ENCODE data around the gene HOMER3.

The HOMER3 gene

GRCh38 chr19:18895038-18895823 is 45.8 kb downstream of the HOMER3 start:
- Mint-ChIP-seq H3K27me3 (peaks cover 33% of the 10 kb centered on the region), H3K27ac (no peak overlapping the region), H3K4me1 (ENCODE audit: low read depth) (peaks cover 6% of the 10 kb centered on the region), H3K36me3 (ENCODE audit: low read depth) (peaks cover 16% of the 10 kb centered on the region), H3K4me3 (peak overlapping the region; percentile 67), H3K9me3 (no peaks in the 10 kb centered on the region)
- DNase-seq = no peak

- DNase-seq = no peak
- Mint-ChIP-seq H3K9me3 (no peaks in the 10 kb centered on the region), H3K36me3 (ENCODE audit: low read depth) (peaks cover 9% of the 10 kb centered on the region), H3K27me3 (peaks cover 33% of the 10 kb centered on the region), H3K4me1 (ENCODE audit: low read depth) (peaks cover 6% of the 10 kb centered on the region), H3K4me3 (no peak overlapping the region), H3K27ac (no peak overlapping the region)
These were observed 46.6 kb downstream of the HOMER3 start for GRCh38 chr19:18894254-18895037.

DNA sequence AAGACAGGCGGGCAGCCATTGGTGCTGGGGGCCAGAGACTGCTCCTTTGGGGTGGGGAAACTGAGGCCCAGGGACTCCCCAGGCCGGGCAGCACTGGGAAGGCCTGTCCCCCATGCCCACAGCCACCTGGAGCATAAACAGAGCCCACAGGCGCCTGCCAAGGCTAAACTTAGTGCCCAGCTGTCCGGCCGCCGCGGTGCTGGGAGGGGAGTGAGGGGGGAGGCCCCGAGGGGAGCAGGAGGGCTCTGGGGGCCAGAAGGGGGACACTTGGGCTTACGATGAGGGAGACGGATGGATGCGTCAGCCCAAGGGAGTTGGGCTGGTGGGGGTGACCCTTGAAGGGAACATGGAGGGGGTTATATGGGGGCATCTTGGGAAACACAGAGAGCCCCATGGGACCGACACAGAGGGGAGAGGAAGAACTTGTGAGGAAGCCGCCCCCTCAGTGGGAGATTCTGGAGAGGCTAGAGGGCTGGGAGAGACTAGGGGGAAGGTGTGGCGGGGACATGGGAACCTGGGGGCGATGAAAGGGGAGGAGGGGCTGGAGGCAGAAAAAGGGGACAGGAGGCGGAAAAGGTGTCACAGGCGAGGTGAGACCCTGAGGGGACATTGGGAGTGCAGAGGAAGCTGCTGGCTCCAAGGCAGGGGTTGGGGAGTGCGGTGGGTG is 47.3 kb downstream of the HOMER3 start:
- Mint-ChIP-seq H3K4me3 (no peak overlapping the region), H3K36me3 (ENCODE audit: low read depth) (peaks cover 2% of the 10 kb centered on the region), H3K9me3 (no peaks in the 10 kb centered on the region), H3K27me3 (peaks cover 33% of the 10 kb centered on the region), H3K4me1 (ENCODE audit: low read depth) (peaks cover 6% of the 10 kb centered on the region), H3K27ac (no peak overlapping the region)
- DNase-seq = no peak

GRCh38 chr19:18889949-18890745 is 50.9 kb downstream of the HOMER3 start:
- Mint-ChIP-seq H3K4me3 (no peak overlapping the region), H3K27me3 (peaks cover 22% of the 10 kb centered on the region), H3K36me3 (ENCODE audit: low read depth) (no peaks in the 10 kb centered on the region), H3K9me3 (no peaks in the 10 kb centered on the region), H3K4me1 (ENCODE audit: low read depth) (no peaks in the 10 kb centered on the region), H3K27ac (no peak overlapping the region)
- DNase-seq = no peak

DNA sequence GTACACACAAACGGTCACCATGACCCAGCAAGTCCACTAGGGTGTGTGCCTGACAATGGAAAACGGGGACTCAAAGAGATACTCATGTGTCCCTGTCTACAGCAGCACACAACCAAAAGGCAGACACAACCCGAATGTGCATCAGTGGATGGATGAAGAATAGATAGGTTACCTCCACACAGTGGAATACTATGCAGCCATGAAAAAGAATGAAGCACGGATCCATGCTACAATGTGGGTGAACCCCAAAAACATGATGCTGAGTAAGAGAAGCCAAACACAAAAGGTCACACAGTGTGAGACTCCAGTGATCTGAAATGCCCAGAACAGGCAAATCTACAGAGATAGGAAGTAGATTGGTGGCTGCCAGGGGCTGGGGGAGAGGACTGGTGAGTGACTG is 54.0 kb downstream of the HOMER3 start:
- Mint-ChIP-seq H3K4me3 (no peak overlapping the region), H3K27me3 (peaks cover 8% of the 10 kb centered on the region), H3K27ac (no peak overlapping the region), H3K9me3 (no peaks in the 10 kb centered on the region), H3K4me1 (ENCODE audit: low read depth) (no peaks in the 10 kb centered on the region), H3K36me3 (ENCODE audit: low read depth) (no peaks in the 10 kb centered on the region)
- DNase-seq = no peak

DNA sequence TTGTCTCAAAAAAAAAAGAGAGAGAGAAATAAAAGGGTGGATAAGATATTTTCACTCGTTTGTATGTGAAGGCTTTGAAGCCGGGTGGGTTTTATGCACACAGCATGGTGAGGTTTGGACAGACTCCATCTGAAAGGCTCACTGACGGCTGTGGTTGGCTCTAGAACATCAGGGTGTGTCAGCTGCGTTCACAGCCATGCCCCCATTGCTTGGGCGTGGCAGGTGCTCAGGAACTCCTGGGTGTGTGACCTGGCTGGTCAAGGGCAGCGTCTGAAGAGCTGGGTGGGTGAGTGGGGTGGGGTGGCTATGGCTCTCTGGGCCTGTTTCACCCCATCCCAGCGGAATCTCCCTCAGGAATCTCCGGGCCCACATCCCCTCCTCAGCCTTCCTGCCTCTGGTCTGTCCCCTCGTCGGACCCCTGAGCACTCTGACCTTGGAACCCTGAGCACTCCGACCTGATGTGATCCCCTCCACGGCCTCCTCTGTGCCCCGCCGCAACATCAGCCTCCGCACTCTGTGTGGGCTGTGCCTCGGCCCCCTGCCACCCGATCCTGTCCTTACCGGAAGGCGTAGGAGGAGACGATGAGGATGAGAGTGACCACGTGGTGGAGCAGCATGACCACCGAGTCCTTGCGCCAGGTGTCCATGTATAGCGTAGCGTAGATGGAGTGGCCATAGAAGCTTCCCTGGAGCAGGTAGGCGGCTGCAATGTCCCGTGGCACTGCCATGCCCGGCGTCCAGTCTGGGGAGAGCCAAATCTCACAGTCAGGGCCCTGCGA is 57.3 kb downstream of the HOMER3 start:
- H3K36me3 Mint-ChIP-seq (ENCODE audit: low read depth) = no peaks in the 10 kb centered on the region

GRCh38 chr19:18881491-18881890 is 59.5 kb downstream of the HOMER3 start:
- Mint-ChIP-seq H3K36me3 (ENCODE audit: low read depth) (no peaks in the 10 kb centered on the region), H3K4me1 (ENCODE audit: low read depth) (no peaks in the 10 kb centered on the region), H3K9me3 (peaks cover 2% of the 10 kb centered on the region), H3K27ac (no peak overlapping the region), H3K4me3 (no peak overlapping the region), H3K27me3 (no peaks in the 10 kb centered on the region)
- no peak for DNase-seq

More for the DNA sequence above, 57.3 kb downstream of the HOMER3 start:
- peaks cover 8% of the 10 kb centered on the region for H3K27me3 Mint-ChIP-seq
- no peak for DNase-seq
- H3K9me3 Mint-ChIP-seq = no peaks in the 10 kb centered on the region
- no peak overlapping the region for H3K4me3 Mint-ChIP-seq
- H3K27ac Mint-ChIP-seq = no peak overlapping the region
- no peaks in the 10 kb centered on the region for H3K4me1 Mint-ChIP-seq (ENCODE audit: low read depth)

DNA sequence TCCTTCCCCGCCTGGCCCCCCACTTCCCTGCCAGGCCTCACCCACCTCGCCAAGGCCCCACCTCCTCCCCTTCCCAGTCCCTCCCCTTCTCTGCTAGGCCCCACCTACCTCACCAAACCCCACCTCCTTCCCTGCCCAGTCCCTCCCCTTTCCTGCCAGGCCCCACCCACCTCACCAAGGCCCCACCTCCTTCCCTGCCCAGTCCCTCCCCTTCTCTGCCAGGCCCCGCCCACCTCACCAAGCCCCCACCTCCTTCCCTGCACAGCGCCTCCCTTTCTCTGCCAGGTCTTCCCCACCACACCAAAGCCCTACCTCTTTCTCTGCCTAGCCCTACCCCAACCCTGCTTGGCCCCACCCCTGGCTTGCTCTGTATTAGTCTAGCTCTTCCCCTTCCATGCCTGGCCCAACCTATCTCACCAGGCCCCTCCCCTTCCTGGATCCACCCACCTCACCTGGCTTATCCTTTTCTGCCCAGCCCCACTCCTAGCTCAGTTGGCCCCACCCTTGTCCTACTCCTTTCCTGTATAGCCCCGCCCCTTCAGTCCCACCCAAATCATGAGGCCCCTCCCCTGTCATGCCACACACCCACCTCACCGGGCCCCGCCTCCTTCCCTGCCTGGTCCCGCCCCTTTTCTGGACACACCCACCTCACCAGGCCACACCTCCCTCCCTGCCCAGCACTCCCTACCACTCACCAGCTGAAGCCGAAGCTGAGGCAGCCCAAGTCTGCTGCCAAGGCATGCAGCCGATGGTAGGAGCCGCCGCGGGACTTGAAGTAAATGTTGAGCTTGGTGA is 61.2 kb downstream of the HOMER3 start:
- H3K36me3 Mint-ChIP-seq (ENCODE audit: low read depth) = no peaks in the 10 kb centered on the region
- H3K4me1 Mint-ChIP-seq (ENCODE audit: low read depth) = no peaks in the 10 kb centered on the region
- no peak for DNase-seq
- H3K4me3 Mint-ChIP-seq = no peak overlapping the region
- no peak overlapping the region for H3K27ac Mint-ChIP-seq
- H3K9me3 Mint-ChIP-seq = peaks cover 2% of the 10 kb centered on the region
- no peaks in the 10 kb centered on the region for H3K27me3 Mint-ChIP-seq
